HepG2 (cell line): ENCODE results near the gene CDC6. TPM values are rescaled to one million over a fixed set of nuclear protein-coding genes. Genes with fewer than 3 reads are reported as not detected.

Experiments used
- ATAD3A ChIP-seq: sonication (generic); formaldehyde crosslinking; IDR thresholded peaks from 2 replicates; pipeline ENCODE4 v1.4.0; 2020; ENCODE audit warnings: missing genetic modification reagents
- BCLAF1 ChIP-seq: fragments of 450-650 bp; IDR thresholded peaks from 2 replicates; pipeline ENCODE4 v1.6.1; 2017; ENCODE audit warnings: mild to moderate bottlenecking
- ESRRA ChIP-seq: sonication (generic); formaldehyde crosslinking; IDR thresholded peaks from 2 replicates; pipeline ENCODE4 v1.5.1; 2020; ENCODE audit warnings: mild to moderate bottlenecking, low read depth, missing genetic modification reagents
- FOSL1 ChIP-seq: sonication (generic); formaldehyde crosslinking; IDR thresholded peaks from 2 replicates; pipeline ENCODE4 v1.9.0; 2021; ENCODE audit warnings: missing genetic modification reagents, borderline replicate concordance
- GLMP ChIP-seq: sonication (generic); formaldehyde crosslinking; IDR thresholded peaks from 2 replicates; pipeline ENCODE4 v1.9.0; 2021; ENCODE audit warnings: missing genetic modification reagents, mild to moderate bottlenecking, borderline replicate concordance
- HIC2 ChIP-seq: sonication (generic); formaldehyde crosslinking; IDR thresholded peaks from 2 replicates; pipeline ENCODE4 v1.9.0; 2022; ENCODE audit warnings: low read depth, missing genetic modification reagents
- HIVEP1 ChIP-seq: sonication (generic); formaldehyde crosslinking; IDR thresholded peaks from 2 replicates; pipeline ENCODE4 v1.4.0; 2020; ENCODE audit warnings: mild to moderate bottlenecking, missing genetic modification reagents
- MAFK ChIP-seq, 2 experiments: IDR thresholded peaks in 1 of 2; conservative IDR thresholded peaks in 1 of 2; 2 replicates each; pipeline ENCODE4 v1.6.1; 2011; ENCODE audit warnings: improper control_type of control experiment in 2 of 2, low read length in 2 of 2
- PRDM15 ChIP-seq: sonication (generic); formaldehyde crosslinking; IDR thresholded peaks from 2 replicates; pipeline ENCODE4 v1.4.0; 2020; ENCODE audit warnings: missing genetic modification reagents
- PREB ChIP-seq: sonication (generic); formaldehyde crosslinking; IDR thresholded peaks from 2 replicates; pipeline ENCODE4 v1.4.0; 2020; ENCODE audit warnings: missing genetic modification reagents
- RFX3 ChIP-seq: IDR thresholded peaks from 2 replicates; pipeline ENCODE4 v1.6.1; 2016; ENCODE audit warnings: missing biosample characterization, missing genetic modification reagents
- ZBTB26 ChIP-seq: IDR thresholded peaks from 2 replicates; pipeline ENCODE4 v1.6.1; 2016; ENCODE audit warnings: missing compliant biosample characterization, missing genetic modification reagents, borderline replicate concordance
- ZNF564 ChIP-seq: sonication (generic); formaldehyde crosslinking; IDR thresholded peaks from 2 replicates; pipeline ENCODE4 v1.8.1; 2023; ENCODE audit warnings: mild to moderate bottlenecking, missing genetic modification reagents
- ZNF619 ChIP-seq: sonication (generic); formaldehyde crosslinking; IDR thresholded peaks from 2 replicates; pipeline ENCODE4 v1.4.0; 2020; ENCODE audit warnings: mild to moderate bottlenecking, missing genetic modification reagents
- polyA plus RNA-seq, 8 experiments: library from polyadenylated mRNA; depleted of rRNA in 3 of 8; stranded (reverse) in 7 of 8; unstranded in 1 of 8; fragments of >200 nt; fragmentation: Illumina TruSeq in 4 of 8; extraction: Trizol in 4 of 8; gene quantifications; 2 replicates each; pipeline versions ENCODE4 v1.2.1 to v1.2.3, GENCODE V29; 2011 to 2016; ENCODE audit warnings: low read depth in 4 of 8, missing spikeins in 1 of 8, mixed read lengths in 1 of 8; ENCODE audit not compliant: insufficient read depth in 1 of 8
- total RNA-seq, 5 experiments: library from RNA; depleted of rRNA; stranded (reverse); fragments of >200 nt; fragmentation: Illumina TruSeq; extraction: Trizol; gene quantifications; 2 replicates each; pipeline ENCODE4 v1.2.3, GENCODE V29; 2016; ENCODE audit warnings: low read depth in 1 of 5

Gene CDC6
- total and polyA plus RNA-seq, 2 of the 13 experiments (the other 11 are each of a cell fraction or from before 2014, with no cell fraction given): 17.4 to 114 TPM

- TF ChIP-seq ZBTB26 (CRISPR knock-in tag) (no peak), HIC2 (no peak), BCLAF1 (no peak), FOSL1 (CRISPR knock-in tag) (peak; percentile 42; the same call in 1 of the 2 replicates), ATAD3A (no peak), GLMP (CRISPR knock-in tag) (no peak), ZNF564 (CRISPR knock-in tag) (peak; percentile 77; the same call in 1 of the 2 replicates), RFX3 (CRISPR knock-in tag) (no peak), HIVEP1 (CRISPR knock-in tag) (peak; percentile 90), MAFK (conservative IDR thresholded peaks at IDR 0.05 in 1 of 2, IDR thresholded peaks at IDR 0.05 in 1 of 2; ENCODE audit: low read length in 2 of 2) (no peak), PREB (CRISPR knock-in tag) (no peak), PRDM15 (CRISPR knock-in tag) (no peak), ZNF619 (CRISPR knock-in tag) (no peak), ESRRA (CRISPR knock-in tag) (no peak)
Measured at GRCh38 chr17:40317880-40318829, 30.5 kb downstream of the CDC6 start (continued).
